ENCODE measurements around the gene NME7.

DNA sequence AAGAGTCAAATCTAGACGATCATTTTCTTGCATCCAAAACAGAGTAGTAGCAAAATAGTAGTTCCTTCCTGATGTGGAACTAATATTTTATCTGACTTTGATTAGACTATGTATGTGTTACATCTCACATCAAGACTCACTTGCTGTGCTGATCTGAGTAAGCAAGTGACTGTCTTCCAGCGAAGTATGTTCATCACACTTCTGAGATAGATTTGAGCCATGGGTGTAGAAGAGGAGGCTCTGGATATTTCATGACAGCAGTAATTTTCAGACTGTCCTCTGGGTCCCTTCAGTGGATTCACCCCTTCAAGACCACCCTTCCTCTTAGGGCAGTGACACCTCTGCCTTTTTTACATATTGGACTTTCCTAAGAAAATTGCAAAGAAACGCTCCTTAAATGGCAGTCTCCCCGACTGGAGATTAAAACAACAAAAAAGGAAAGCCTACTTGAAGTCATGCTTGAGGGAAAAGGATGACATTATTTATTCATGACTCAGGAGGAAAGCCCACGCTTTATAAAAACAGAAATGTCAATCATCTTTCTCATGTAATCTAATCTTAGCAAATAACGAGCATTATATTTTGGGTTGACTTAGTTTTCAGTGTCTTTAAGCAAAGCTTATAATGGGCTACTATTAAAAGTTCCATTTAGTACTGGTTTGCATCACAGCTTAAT lies 238.3 kb downstream of the NME7 start:
- TF ChIP-seq CTCF (IDR thresholded peaks at IDR 0.05; ENCODE audit: low read length) (no peak), EZH2 (IDR thresholded peaks at IDR 0.05; ENCODE audit: borderline replicate concordance, low read length) (no peak)

Measured in OCI-LY1 (cell line).